Endodermal cell (in vitro differentiated cells): Measurements from ENCODE around the gene TIGIT. TPM values are rescaled to one million over a fixed set of nuclear protein-coding genes. Genes with fewer than 3 reads are reported as not detected.

Experiments used
- DNase-seq: peaks from one replicate; pipeline ENCODE4 v3.0.0-alpha.2; 2017
- H3K27ac ChIP-seq: 2 replicates; pipeline ENCODE4 v1.5.1; 2013; ENCODE audit warnings: mild to moderate bottlenecking, low read depth, low read length, moderate library complexity
- H3K27me3 ChIP-seq: 2 replicates; pipeline ENCODE4 v1.6.1; 2013; ENCODE audit warnings: mild to moderate bottlenecking, low read length, moderate library complexity; ENCODE audit not compliant: insufficient read depth, control insufficient read depth, poor library complexity, severe bottlenecking
- H3K36me3 ChIP-seq: 2 replicates; pipeline ENCODE4 v1.7.0; 2013; ENCODE audit warnings: mild to moderate bottlenecking, low read length, moderate library complexity; ENCODE audit not compliant: control insufficient read depth, insufficient read depth
- H3K4me1 ChIP-seq: one replicate; pipeline ENCODE4 v1.7.0; 2013; ENCODE audit warnings: low read length; ENCODE audit not compliant: control insufficient read depth, insufficient read depth
- H3K4me3 ChIP-seq: 2 replicates; pipeline ENCODE4 v1.5.1; 2013; ENCODE audit warnings: mild to moderate bottlenecking, low read length, moderate library complexity
- H3K9ac ChIP-seq: 2 replicates; pipeline ENCODE4 v1.6.1; 2013; ENCODE audit warnings: mild to moderate bottlenecking, low read length, moderate library complexity; ENCODE audit not compliant: poor library complexity, severe bottlenecking; ENCODE audit errors: extremely low read depth
- H3K9me3 ChIP-seq: 2 replicates; pipeline ENCODE4 v1.6.1; 2013; ENCODE audit warnings: mild to moderate bottlenecking, low read length, moderate library complexity; ENCODE audit not compliant: control insufficient read depth
- H3K27ac Mint-ChIP-seq: 2 replicates; pipeline ENCODE4 v1.8.0; 2020; ENCODE audit warnings: mixed read lengths
- H3K27me3 Mint-ChIP-seq: 2 replicates; pipeline ENCODE4 v1.8.0; 2021; ENCODE audit warnings: mild to moderate bottlenecking, mixed read lengths; ENCODE audit not compliant: insufficient read depth
- H3K36me3 Mint-ChIP-seq: 2 replicates; pipeline ENCODE4 v1.8.0; 2020; ENCODE audit warnings: low read depth, mixed read lengths
- H3K4me1 Mint-ChIP-seq: 2 replicates; pipeline ENCODE4 v1.8.0; 2020; ENCODE audit warnings: mixed read lengths
- H3K4me3 Mint-ChIP-seq: 2 replicates; pipeline ENCODE4 v1.8.0; 2020; ENCODE audit warnings: mild to moderate bottlenecking, moderate library complexity, mixed read lengths
- H3K9me3 Mint-ChIP-seq: 2 replicates; pipeline ENCODE4 v1.8.0; 2020; ENCODE audit warnings: mild to moderate bottlenecking, mixed read lengths
- whole genome bisulfite sequencing, 2 experiments: methylation state at CpG; one replicate each; pipeline versions ENCODE4 v1.1.5 to v1.1.7; 2013; ENCODE audit warnings: missing lambda C conversion rate in 2 of 2, mixed read lengths in 1 of 2; ENCODE audit not compliant: insufficient coverage in 1 of 2, insufficient read length in 1 of 2; 5-methylcytosine and 5-hydroxymethylcytosine counted together
- total RNA-seq, 2 donors: library from RNA; stranded (reverse); fragmentation: NEBNext Ultra II Directional in 1 of 2; extraction: Animal tissue kit (Norgen Biotek cat#: 25700) in 1 of 2; gene quantifications; 2 replicates in 1 of 2; 3 replicates in 1 of 2; pipeline ENCODE4 v1.2.1, GENCODE V29; 2021
- TF ChIP-seq, protein P1 (sequence below): fragments of 200-600 bp; sonication (generic); conservative IDR thresholded peaks from 2 replicates; pipeline ENCODE4 v1.5.0; 2021; ENCODE audit warnings: antibody characterized with exemption, mild to moderate bottlenecking

Gene TIGIT
- total RNA-seq, 2 donors from 2014 or later = not detected

DNA sequence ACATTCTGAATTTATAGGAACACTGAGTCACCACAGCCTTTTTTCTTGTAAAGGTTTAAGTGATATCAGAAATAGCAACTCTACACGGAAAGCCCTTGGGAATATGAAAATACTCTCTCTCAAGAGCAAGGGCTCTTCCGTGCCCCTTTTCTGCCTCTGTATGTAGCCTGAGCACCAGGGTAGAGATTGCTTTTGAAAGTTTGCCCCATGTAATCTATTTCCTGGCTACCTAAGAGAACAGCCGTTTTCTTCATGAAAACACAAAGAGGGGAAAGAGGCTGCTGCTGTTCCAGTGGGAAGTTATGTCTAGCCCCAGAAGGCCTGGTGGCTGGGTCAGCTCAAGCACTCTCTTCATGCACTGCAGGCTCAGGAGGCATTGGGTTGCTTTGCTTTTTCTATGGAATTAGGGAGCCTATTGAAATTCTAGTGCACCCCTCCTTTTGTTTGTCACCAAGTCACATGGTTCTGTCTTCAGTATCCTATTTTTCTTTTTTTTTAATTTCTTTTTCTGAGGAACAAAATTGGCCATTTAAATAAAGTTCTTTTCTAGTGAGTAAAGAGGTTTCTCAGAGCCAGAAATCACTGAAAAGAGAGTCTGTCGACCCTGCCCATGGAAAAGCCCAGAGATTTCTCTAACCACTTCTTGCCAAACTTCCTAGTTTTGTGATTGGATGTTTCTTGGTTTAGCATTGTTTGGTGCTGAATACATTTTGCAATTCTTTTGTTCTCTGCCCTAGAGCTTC lies 39.5 kb downstream of the TIGIT start:
- H3K4me1 Mint-ChIP-seq = no peaks in the 10 kb centered on the region
- H3K4me3 Mint-ChIP-seq = no peak overlapping the region
- TF ChIP-seq, protein P1, sequence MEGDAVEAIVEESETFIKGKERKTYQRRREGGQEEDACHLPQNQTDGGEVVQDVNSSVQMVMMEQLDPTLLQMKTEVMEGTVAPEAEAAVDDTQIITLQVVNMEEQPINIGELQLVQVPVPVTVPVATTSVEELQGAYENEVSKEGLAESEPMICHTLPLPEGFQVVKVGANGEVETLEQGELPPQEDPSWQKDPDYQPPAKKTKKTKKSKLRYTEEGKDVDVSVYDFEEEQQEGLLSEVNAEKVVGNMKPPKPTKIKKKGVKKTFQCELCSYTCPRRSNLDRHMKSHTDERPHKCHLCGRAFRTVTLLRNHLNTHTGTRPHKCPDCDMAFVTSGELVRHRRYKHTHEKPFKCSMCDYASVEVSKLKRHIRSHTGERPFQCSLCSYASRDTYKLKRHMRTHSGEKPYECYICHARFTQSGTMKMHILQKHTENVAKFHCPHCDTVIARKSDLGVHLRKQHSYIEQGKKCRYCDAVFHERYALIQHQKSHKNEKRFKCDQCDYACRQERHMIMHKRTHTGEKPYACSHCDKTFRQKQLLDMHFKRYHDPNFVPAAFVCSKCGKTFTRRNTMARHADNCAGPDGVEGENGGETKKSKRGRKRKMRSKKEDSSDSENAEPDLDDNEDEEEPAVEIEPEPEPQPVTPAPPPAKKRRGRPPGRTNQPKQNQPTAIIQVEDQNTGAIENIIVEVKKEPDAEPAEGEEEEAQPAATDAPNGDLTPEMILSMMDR = no peak
- Histone ChIP-seq H3K9ac (no peak overlapping the region), H3K27ac (no peak overlapping the region), H3K4me1 (no peaks in the 10 kb centered on the region), H3K4me3 (no peak overlapping the region), H3K27me3 (no peaks in the 10 kb centered on the region), H3K36me3 (no peaks in the 10 kb centered on the region), H3K9me3 (no peaks in the 10 kb centered on the region)
- no peak for DNase-seq
- H3K27ac Mint-ChIP-seq = no peak overlapping the region
- no peaks in the 10 kb centered on the region for H3K27me3 Mint-ChIP-seq
- no peaks in the 10 kb centered on the region for H3K9me3 Mint-ChIP-seq
- WGBS, 2 experiments = 68 to 82% methylated on average over 3 to 4 of the region's 4 CpGs
- H3K36me3 Mint-ChIP-seq = no peaks in the 10 kb centered on the region

DNA sequence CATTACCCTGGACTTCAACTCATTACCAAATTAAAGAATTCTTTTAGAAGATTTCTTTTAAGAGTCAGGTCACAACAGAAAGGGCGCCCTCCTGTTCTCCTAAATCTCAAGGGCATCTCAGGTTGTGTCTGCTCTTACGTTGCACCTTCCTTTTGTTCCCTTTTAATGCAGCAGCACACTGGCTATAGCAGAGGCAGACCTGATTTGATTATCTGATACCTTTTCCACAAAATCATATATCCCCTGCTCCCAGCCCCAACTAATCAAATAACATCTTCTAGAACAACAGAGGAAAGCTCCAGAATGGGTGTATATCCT lies 40.1 kb downstream of the TIGIT start:
- no peaks in the 10 kb centered on the region for H3K9me3 ChIP-seq
- no peaks in the 10 kb centered on the region for H3K4me1 Mint-ChIP-seq
- no peaks in the 10 kb centered on the region for H3K27me3 ChIP-seq
- TF ChIP-seq, protein P1 = no peak
- no peaks in the 10 kb centered on the region for H3K9me3 Mint-ChIP-seq
- no peaks in the 10 kb centered on the region for H3K36me3 Mint-ChIP-seq
- H3K36me3 ChIP-seq = no peaks in the 10 kb centered on the region
- no peaks in the 10 kb centered on the region for H3K27me3 Mint-ChIP-seq
- no peak overlapping the region for H3K27ac Mint-ChIP-seq
- no peaks in the 10 kb centered on the region for H3K4me1 ChIP-seq
- H3K4me3 ChIP-seq = no peak overlapping the region
- H3K4me3 Mint-ChIP-seq = no peak overlapping the region
- 89 to 94% methylated on average over 1 to 2 of the region's 2 CpGs for WGBS, 2 experiments
- no peak overlapping the region for H3K9ac ChIP-seq
- no peak overlapping the region for H3K27ac ChIP-seq
- no peak for DNase-seq

DNA sequence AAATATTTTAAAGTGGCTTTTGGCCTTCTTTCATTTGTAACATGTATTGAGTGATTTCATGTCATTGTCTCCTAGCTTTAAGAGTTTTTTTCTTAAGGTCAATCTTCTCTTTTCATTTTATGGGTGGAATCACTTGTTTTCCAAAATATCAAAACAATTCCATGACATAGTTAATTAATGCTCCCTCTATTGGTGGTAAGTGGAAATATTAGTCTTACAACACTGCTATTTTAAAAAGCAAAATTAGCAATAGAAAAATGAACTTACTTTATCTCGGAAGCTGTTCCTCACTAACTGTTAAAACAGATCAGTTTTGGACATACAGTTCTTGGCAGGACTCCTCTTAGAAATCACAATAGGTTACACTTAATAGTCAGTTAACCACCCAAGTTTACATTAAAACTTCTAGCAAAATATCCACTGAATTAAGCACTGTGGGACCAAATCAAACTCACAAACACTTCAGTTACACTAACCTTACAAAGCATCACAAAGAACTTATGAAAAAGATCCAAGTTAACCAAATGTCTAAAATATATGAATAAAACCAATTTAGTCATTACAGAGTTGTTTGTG lies 42.4 kb downstream of the TIGIT start:
- no peak overlapping the region for H3K4me3 Mint-ChIP-seq
- Histone ChIP-seq H3K4me3 (no peak overlapping the region), H3K27ac (no peak overlapping the region), H3K9ac (no peak overlapping the region), H3K36me3 (no peaks in the 10 kb centered on the region), H3K9me3 (no peaks in the 10 kb centered on the region), H3K27me3 (no peaks in the 10 kb centered on the region), H3K4me1 (no peaks in the 10 kb centered on the region)
- no peaks in the 10 kb centered on the region for H3K4me1 Mint-ChIP-seq
- WGBS, 2 experiments = 80 to 89% methylated on average over 1 of the region's 1 CpG
- no peak for DNase-seq
- no peaks in the 10 kb centered on the region for H3K27me3 Mint-ChIP-seq
- H3K9me3 Mint-ChIP-seq = no peaks in the 10 kb centered on the region
- H3K36me3 Mint-ChIP-seq = no peaks in the 10 kb centered on the region
- TF ChIP-seq, protein P1 = peak; percentile 69
- H3K27ac Mint-ChIP-seq = no peak overlapping the region
